Dedifferentiated amniotic fluid mesenchymal stem cell (primary cell): ENCODE results near the gene CLIC5.
"Not testable (repeated sequence)": the region's sequence is repeated elsewhere in the genome, so short reads cannot be mapped to it uniquely, and the experiment has no call there.

ENCODE experiments used
- DNase-seq: peaks from one replicate; pipeline ENCODE4 v3.0.0-alpha.2; 2016; ENCODE audit errors: extremely low spot score

The CLIC5 gene

GRCh38 chr6:45927421-45928320 is 88.0 kb downstream of the CLIC5 start:
- no peak for DNase-seq

- not testable (repeated sequence) for DNase-seq
Observed at GRCh38 chr6:45926423-45926822, 89.2 kb downstream of the CLIC5 start.

GRCh38 chr6:45924763-45925342 is 90.8 kb downstream of the CLIC5 start:
- DNase-seq, result no peak

- DNase-seq, result no peak
Observed at GRCh38 chr6:45923831-45924391, 91.7 kb downstream of the CLIC5 start.

- peak; percentile 90 for DNase-seq
Observed at GRCh38 chr6:45922728-45923351, 92.8 kb downstream of the CLIC5 start.

- DNase-seq, result no peak
Observed at GRCh38 chr6:45921691-45922281, 93.9 kb downstream of the CLIC5 start.

- no peak for DNase-seq
Observed at GRCh38 chr6:45920819-45921511, 94.7 kb downstream of the CLIC5 start.

- no peak for DNase-seq
Observed at GRCh38 chr6:45917439-45917838, 98.2 kb downstream of the CLIC5 start.

GRCh38 chr6:45916692-45917091 is 99.0 kb downstream of the CLIC5 start:
- DNase-seq, result no peak

- DNase-seq, result no peak
Observed at GRCh38 chr6:45915780-45916468, 99.7 kb downstream of the CLIC5 start.

GRCh38 chr6:45911691-45912090 is 104.0 kb downstream of the CLIC5 start:
- no peak for DNase-seq

GRCh38 chr6:45903959-45904358 is 111.7 kb downstream of the CLIC5 start:
- no peak for DNase-seq

- DNase-seq, result no peak
Observed at GRCh38 chr6:45902984-45903383, 112.7 kb downstream of the CLIC5 start.

GRCh38 chr6:45901767-45902650 is 113.7 kb downstream of the CLIC5 start:
- DNase-seq, result no peak

- peak; percentile 28 for DNase-seq
Observed at GRCh38 chr6:45900808-45901752, 114.6 kb downstream of the CLIC5 start.

- no peak for DNase-seq
Observed at GRCh38 chr6:45899683-45899946, 116.0 kb downstream of the CLIC5 start.

GRCh38 chr6:45898941-45899682 is 116.5 kb downstream of the CLIC5 start:
- no peak for DNase-seq

GRCh38 chr6:45896783-45897441 is 118.7 kb downstream of the CLIC5 start:
- peak; percentile 35 for DNase-seq
